HG02884 (cell line): ENCODE measurements around the gene SRSF6.
"Not testable (repeated sequence)": the region's sequence is repeated elsewhere in the genome, so short reads cannot be mapped to it uniquely, and the experiment has no call there.

Experiments used
- ATAC-seq: cut with Tn5 transposase; IDR thresholded peaks from one replicate; pipeline ENCODE4 v1.9.1; 2021; ENCODE audit warnings: mild to moderate bottlenecking, moderate library complexity; ENCODE audit not compliant: unreplicated experiment

The SRSF6 gene

GRCh38 chr20:43473381-43473704, 15.6 kb downstream of the SRSF6 start:
- ATAC-seq = no peak

GRCh38 chr20:43477193-43477592, 19.5 kb downstream of the SRSF6 start:
- no peak for ATAC-seq

- no peak for ATAC-seq
These were observed 19.9 kb downstream of the SRSF6 start for GRCh38 chr20:43477619-43478018.

GRCh38 chr20:43490038-43490437, 32.3 kb downstream of the SRSF6 start:
- ATAC-seq = no peak

GRCh38 chr20:43492101-43492500, 34.4 kb downstream of the SRSF6 start:
- peak; percentile 97 for ATAC-seq

- ATAC-seq = no peak
These were observed 37.7 kb downstream of the SRSF6 start for GRCh38 chr20:43495388-43495787.

- ATAC-seq = not testable (repeated sequence)
These were observed 44.3 kb downstream of the SRSF6 start for GRCh38 chr20:43502021-43502420.

GRCh38 chr20:43506238-43506637, 48.5 kb downstream of the SRSF6 start:
- no peak for ATAC-seq

GRCh38 chr20:43507150-43508080, 49.7 kb downstream of the SRSF6 start, which contains the start of gene L3MBTL1:
L3MBTL1 (plus strand) TSS chr20:43507697; CDS start chr20:43513504, 5,807 bp downstream.
- ATAC-seq = no peak

GRCh38 chr20:43508106-43508505, 50.4 kb downstream of the SRSF6 start:
- no peak for ATAC-seq

- ATAC-seq = no peak
These were observed 50.9 kb downstream of the SRSF6 start for GRCh38 chr20:43508604-43509040.

GRCh38 chr20:43511879-43512278, 54.2 kb downstream of the SRSF6 start:
- ATAC-seq = no peak

GRCh38 chr20:43513372-43513930, 55.8 kb downstream of the SRSF6 start:
- peak; percentile 1 for ATAC-seq
